NOMO-1 treated with DMSO at 0.1 percent for 48 hours (cell line): ENCODE data around the gene MEGF6.

ENCODE experiments used
- DNase-seq: peaks from one replicate; lab custom pipeline; 2025; ENCODE audit not compliant: unreplicated experiment; lab: John Stamatoyannopoulos, UW

Gene MEGF6

DNA sequence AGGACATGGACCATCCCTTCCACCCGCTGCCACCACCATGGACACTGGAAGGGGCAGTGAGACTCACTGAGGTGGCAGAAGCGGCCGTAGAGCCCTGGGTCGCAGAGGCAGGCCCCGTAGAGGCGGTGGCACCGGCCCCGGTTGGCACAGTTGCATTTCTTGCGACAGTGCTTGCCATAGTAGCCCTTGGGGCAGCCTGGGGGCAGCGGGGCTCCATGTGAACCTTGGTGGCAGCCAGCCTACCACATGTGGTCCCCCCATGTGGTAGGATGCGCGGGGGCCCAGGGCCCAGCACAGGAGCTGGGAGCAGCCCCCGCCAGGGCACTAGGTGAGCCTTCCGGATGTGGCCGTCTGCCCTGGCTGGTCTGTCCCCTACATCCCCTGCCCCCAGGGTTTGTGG is 105.3 kb downstream of the MEGF6 start:
- no peak for DNase-seq

DNA sequence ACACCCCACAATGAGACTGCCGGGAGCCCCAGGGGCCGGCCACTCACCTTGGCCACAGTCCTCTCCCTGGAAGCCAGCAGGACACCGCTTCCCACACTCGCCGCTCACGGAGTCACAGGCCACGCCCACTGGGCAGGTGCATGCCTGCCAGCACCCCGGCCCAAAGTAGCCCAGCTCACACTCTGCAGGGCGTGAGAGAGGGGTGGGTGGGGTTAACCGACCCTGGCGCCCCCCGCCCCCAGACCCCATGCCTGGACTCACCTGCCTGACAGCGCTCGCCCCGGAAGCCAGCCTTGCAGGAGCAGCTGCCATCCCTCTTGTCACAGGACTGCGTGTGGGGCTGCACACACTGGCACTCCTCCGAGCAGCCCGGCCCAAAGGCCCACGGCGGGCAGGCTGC is 106.1 kb downstream of the MEGF6 start:
- DNase-seq, result no peak

DNA sequence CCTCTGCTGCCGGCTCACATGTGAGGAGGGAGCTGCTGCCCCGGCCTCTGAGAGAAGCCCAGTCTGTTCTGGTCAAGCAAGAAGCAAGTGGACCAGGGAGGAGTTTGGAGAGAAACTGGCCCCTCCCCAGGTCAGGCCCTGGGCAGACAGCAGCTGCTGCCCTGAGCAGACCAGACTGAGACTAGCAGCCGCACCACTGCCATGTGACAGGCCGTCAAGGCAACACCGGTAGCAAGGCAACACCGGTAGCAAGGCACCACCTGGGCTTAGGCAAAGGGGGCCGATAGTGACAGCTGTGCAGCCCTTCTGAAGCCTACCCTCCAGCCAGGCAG is 106.5 kb downstream of the MEGF6 start:
- DNase-seq, result no peak

DNA sequence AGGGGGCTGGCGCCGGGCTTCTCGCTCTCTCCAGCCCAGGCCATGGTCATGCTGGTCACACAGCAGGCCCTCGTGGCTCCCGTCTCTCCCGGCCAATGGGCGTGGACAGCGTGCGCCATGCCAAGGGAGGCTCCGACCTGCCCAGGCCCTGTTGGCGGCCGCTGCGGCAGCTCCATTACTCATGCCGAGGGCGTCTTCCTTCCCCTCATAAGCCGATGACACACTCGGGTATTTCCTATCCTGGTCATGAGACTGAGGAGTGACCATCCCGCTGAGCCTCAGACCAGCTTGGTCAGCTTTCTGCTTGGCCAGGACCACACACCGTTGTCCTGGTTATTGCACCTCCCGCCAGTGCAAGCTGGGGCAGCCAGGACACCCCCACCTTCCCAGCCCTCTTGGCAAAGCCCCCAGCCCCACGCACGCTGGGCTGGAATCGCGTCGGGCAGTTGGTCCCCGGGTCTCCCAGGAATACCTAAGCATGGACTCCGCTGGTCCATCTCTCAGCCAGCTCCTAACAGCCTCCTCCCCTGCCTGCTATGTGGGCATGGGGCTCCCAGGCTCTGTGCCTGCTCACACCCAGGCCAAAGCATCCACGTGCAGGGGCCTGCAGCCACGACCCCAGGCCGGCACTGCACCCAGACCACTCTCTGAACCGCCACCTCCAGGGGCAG is 107.0 kb downstream of the MEGF6 start:
- DNase-seq, result no peak

DNA sequence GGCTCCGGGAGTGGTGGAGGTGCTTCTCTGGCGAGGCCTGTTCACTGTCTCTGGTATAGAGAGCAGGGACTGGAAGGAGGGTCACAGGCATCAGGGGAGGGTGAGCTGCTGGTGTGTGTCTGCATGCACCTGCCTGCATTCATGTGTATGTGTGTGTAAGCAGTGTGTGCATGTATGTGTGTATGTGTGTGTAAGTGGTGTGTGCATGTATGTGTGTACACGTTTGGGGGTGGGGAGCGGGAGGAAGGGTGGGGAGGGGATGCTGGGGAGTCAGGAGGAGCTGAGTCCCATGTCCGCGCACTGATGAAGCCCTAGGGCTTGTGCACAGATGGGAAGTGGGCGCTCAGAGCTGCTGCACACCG is 107.8 kb downstream of the MEGF6 start:
- DNase-seq, result no peak

DNA sequence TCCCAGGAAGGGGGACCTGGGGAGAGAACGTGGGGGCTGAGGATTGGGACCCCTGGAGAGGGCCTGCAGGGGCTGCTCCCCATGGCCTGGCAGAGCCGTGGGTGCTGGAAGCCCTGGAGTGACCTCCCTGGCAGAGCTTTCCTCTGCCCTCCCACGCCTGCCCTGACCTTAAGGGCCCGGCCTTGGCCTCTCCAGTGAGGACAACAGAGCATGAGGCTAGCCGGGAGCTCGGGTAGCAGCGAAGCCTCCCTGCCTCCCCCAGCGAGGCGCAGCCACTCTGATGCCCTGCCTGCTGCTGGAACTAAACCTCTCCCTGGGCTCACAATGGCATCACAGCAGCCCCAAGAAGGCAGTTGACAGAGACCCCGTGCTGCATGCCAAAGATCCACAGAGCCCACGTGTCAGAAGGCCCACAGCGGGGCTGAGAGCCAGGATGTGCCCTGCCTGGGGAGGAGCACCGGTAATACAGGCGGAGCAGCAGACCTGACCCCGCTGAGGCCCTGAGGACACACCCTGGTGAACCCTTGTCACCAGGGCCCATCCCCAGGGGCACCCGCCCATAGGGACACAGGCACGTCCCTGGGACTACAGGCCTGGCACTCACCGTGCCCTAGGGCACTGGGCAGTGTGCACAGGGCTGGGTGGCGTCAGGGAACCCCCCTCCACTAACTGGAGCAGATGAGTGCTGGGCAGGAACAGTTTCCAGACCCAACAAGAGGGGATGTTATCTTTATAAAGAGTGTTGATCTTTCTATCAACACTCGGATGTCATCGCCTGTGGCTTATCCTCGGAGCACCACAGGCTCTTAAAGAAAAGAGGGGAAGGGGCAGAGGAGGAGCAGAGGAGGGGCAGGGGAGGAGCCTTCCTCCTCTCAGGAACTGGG is 108.4 kb downstream of the MEGF6 start:
- DNase-seq, result no peak

DNA sequence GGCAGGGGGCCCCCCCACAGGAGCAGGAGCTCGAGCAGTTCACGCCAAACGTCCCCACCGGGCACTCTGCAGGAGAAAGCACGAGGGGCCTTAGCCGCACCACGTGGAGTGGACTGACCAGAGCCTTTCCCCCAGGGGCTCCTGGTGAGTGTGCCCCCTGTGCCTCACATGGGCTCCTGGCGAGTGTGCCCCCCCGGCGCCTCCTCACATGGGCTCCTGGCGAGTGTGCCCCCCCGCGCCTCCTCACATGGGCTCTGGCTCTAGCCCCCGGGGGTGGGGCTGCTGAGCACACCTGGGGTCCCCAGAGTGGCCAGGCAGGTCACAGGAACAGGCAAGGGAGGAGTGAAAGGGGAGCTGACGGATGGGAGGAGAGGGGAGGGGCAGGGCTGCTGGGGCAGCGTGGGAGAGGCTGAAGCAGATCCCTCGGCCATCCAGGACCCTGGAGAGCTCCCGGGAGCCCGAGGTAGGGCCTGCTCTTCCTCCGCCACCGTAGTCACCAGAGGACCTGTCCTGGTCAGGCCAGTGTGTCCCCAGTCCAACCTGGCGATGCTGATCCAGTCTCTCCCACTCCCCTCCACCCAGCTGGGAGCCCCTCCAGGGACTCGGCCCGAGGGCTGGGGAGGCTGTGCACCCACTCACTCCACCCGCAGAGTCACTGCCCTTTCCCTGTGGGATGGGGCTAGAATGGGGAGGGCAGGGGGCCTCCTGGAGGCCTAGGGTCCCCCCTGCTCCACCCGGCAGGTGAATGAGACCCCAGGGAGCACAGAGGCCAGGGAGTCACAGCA is 109.3 kb downstream of the MEGF6 start:
- no peak for DNase-seq

DNA sequence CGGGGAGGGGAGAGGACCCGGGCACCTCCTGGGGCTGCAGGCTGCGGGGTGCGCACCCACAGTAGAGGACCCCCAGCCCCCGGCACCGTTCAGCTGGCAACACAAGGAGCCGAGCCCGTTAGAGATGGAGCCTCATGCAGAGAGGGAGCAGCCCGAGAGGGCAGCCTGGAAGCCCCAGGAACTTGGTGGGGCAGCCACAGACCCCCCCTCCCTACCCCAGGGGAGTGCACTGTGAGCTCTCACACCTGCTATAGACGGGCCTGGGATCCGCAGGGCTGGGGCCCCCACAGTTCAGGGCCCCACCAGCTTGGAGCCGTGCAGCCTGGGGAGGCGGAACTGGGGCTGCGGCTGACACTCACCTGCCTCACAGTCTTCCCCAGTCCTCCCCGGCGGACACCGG is 109.9 kb downstream of the MEGF6 start:
- no peak for DNase-seq

DNA sequence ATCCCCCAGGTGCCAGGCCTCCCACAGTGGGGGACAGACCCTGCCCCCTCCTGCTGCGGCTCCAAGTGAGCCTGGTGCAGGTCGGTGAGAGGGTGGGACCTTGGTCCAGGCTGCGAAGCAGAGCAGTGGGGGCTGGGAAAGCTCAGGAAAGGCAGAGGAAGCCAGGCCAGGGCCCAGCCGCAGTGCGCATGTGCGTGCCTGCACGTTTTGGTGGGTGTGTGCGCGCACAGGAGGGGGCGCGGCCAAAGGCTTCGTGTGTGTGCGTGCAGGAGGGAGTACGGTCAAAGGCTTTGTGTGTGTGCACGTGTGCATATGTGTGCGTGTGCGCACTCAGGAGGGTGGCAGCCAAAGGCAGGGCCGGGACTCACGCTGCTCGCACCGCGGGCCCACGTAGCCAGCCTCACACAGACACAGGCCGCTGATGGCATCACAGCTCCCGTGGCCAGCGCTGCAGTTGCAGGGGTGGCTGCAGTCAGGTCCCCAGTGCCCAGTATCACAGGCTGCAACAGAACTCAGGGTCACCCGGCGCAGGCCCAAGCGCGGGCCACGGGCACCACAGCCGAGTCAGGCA is 111.0 kb downstream of the MEGF6 start:
- DNase-seq, result no peak

DNA sequence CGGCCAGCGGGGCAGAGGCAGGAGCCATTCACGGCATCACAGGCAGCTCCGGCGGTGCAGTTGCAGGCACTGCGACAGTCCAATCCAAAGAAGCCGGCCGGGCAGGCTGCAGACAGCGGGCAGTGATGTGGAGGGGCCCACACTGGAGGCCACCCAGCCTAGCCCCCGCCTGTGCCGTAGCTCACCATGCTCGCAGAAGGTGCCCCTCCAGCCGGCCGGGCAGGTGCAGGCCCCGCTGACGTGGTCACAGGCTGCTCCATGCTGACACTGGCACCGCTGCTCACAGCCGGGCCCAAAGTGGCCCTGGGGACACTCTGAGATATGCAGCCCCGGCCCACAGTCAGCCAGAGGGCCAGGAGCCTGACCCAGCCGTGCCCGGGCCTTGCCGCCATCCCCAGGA is 111.7 kb downstream of the MEGF6 start:
- DNase-seq, result no peak

DNA sequence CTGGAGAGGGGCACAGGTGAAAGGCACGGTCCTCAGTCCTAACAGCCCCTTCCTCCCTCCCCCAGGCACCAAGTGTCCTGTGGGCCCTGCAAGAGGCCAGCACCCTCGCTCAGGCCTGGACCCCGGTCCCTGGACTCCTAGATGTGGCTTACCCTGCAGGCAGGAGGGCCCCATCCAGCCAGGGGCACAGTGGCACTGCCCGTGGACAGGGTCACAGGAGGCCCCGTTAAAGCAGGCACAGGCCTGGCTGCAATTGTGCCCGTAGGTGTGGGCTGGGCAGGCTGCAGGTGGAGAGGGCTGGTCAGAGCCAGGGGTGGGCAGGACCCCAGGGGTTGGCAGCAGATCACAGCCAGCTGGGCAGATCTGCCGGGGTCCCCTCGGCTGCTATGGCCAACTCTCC is 112.3 kb downstream of the MEGF6 start:
- DNase-seq, result no peak

DNA sequence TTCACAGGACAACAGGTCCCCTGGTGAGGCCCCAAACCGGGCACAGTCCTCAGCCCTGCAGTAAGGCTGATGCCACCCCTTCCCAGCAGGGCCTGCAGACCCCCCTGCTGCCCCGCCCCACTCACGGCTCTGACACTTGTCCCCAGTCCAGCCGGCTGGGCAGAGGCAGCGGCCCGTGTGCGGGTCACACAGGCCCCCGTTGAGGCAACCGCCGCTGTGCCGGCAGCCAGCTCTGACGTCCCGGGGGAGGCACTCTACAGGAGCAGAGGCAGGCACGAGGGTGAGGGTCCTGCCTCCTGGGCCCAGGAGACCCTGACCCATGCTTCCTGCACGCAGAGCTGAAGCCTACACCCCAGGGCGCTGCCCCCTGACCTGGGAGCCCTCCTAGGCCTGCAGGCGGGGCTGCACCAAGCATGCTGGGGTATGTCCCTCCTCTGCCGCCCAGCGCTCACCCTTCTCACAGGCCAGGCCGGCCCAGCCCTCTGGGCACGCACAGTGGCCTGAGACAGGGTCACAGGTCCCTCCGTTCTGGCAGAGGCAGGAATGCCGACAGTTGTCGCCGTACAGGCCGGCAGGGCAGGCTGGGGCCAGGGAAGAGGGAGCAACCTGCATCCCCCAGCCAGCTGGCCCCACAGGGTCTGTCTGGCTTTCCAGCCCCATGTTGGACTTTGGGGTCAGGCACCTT is 112.9 kb downstream of the MEGF6 start:
- no peak for DNase-seq

DNA sequence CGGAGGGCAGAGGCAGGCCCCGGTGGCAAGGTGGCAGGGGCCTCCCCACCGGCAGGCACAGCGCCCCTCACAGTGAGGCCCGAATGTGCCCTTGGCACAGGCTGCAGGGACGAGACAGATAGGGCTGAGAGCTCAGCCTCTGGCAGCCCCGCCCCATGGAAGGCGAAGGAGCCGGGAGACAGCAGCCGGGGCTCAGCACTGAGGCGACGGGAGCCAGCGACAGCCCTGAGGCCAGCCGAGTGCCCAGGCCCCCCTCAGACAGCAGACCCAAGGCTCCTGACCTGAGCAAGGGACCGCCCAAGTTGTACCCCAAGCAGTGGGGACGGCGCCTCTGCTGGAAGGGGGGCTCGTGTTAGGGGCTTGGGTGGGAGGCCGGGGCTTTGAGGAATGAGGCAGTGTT is 113.8 kb downstream of the MEGF6 start:
- no peak for DNase-seq

DNA sequence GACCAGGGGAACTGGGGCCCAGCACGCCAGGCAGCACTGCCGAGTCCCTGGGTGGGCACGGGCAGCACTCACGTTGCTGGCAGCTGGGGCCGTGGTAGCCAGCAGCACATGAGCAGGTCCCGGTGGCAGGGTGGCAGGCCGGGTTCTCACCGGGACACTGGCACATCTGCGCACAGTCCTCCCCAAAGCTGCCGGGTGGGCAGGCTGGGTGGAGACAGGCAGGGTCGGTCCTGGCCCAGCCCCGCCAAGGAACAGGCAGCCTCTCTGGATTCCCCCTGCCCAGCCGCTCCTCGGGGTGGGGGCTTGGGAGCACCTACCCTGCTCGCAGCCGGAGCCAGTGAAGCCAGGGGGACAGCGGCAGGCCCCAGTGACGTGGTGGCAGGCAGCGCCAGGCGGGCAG is 114.4 kb downstream of the MEGF6 start:
- DNase-seq, result no peak

DNA sequence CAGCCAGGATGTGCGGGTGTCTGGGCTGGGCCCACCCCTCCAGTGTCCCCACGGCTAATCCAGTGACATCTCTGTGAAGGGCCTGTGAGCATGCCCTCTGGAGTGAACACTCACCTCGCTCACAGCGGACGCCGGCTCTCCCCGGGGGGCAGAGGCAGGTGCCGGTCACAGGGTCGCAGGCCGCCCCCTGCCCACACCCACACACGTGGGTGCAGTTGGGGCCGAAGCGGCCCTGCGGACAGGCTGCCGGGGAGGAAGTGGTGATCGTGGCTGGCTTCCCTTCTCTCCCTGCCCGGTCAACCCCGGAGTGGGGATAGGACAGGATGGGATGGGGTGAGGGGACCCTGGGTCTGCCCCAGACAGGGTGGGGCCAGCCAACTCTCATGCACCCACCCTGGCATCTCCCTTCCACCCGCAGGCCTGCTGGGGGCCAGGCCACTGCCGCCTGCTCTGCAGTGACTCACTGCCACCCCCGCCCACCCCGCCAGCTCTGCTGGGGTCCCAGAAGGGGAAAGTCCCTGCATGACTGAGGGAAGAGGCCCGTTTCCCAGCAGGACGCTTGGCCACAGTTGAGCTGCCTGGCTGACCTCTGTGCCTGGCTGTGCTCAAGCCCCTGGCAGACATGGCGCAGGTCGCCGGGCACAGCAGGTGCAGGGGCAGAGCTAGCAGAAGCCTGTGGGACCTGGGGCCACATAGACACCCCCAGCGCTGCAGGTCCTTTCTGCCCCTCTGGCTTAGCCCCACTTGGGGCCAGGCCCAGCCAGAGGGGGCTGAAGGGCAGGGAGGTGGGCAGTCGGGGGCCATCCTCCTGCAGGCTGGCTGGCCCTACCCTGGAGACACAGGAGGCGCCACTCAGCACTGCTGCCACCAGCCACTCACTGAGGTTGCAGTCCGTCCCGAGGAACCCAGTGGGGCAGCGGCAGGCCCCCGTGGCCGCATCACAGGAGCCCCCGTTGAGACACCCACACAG is 115.2 kb downstream of the MEGF6 start:
- DNase-seq, result no peak

DNA sequence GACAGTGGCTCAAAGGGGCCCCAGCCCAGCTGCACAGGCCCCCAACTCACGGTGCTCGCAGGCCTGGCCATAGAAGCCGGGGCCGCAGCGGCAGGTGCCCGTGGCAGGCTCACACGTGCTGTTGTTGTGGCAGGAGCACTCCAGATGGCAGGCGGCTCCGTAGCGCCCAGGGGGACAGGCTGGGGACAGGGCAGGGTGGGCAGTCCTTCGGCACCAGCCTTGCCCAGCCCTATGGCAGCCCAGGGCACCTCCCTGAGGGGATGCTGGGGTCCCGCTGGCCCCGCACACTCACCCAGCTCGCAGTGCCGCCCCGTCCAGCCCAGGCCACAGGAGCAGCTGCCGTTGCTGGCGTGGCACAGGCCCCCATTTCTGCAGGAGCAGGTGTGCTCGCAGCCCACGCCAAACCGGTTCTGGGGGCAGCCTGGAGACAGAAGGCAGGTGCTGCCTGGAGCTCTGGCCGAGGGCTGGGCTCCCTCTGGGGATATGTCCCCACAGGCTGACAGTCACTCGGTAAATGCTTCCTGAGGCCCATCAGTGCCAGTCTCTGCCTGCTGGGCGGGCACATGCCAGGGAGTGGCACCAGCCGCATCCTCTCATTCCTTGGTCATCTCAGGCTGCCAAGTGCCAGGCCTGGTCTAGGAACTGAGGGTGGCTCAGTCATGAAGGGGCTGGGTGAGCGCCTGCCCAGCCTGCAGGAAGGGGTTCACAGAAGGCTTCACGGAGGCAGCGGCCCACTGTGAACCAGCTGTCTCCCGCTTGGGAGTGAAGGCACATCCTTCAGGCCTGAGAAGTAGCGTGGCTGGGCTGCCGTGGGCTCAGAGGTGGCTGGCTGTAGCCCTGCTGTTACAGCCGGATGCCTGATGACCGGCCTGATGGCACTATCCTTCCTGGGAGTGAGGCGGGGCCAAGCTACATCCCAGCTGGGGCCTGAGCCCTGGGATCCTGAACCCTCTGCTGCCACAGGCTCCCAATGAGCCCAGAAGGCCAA is 116.7 kb downstream of the MEGF6 start:
- DNase-seq, result no peak

DNA sequence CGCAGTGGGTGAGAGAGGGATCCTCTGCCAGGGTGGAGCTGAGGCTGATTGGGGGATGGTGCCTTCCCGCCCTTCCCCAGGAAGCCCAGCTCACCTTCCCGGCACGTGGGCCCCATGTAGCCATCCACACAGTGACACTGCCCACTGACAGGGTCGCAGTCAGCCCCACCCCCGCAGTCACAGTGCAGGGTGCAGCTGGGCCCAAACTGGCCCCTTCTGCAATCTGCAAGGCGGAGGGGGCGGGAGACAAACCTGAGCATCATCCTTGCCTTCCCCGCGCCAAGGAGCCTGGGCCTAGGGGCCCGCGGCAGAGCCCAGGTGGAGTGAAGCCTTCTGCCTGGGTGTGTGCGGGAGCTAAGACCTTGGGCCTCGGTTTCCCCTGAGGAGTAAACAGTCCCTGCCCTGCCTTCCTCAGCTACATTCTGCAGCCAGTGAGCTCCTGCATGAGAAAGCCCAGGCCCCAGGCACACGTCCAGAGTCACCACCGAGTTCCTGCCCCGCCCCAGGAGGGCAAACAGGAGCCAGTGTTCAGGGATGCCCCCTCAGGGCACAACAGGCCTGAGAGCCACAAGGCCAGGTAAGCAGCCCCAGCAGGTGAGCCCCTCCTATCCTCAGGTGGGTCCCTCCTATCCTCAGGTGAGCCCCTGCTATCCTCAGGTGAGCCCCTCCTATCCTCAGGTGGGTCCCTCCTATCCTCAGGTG is 118.6 kb downstream of the MEGF6 start:
- DNase-seq, result no peak
